NCI-H2107 (cell line): ENCODE results near the gene GKAP1.
A peak's percentile ranks its signal among the peaks of the same experiment; 100 is the strongest.
"Not testable (repeated sequence)": the region's sequence is repeated elsewhere in the genome, so short reads cannot be mapped to it uniquely, and the experiment has no call there.

Experiments used
- DNase-seq: peaks from one replicate; lab custom pipeline; 2025; lab: John Stamatoyannopoulos, UW

Gene GKAP1

GRCh38 chr9:83817356-83818278 is at the start of gene GKAP1:
GKAP1 (minus strand) TSS chr9:83817769; CDS start chr9:83806517, 11,252 bp downstream.
- peak; percentile 59 for DNase-seq

- DNase-seq, result not testable (repeated sequence)
These were observed 32.3 kb upstream of the GKAP1 start for GRCh38 chr9:83849895-83850294.

- not testable (repeated sequence) for DNase-seq
These were observed 19.6 kb upstream of the GKAP1 start for GRCh38 chr9:83837070-83837643.

GRCh38 chr9:83830426-83831071 is 13.0 kb upstream of the GKAP1 start:
- not testable (repeated sequence) for DNase-seq

- DNase-seq, result not testable (repeated sequence)
These were observed 7.5 kb upstream of the GKAP1 start for GRCh38 chr9:83824986-83825623.

- DNase-seq, result not testable (repeated sequence)
These were observed 586 bp downstream of the GKAP1 start for GRCh38 chr9:83817011-83817355.

DNA sequence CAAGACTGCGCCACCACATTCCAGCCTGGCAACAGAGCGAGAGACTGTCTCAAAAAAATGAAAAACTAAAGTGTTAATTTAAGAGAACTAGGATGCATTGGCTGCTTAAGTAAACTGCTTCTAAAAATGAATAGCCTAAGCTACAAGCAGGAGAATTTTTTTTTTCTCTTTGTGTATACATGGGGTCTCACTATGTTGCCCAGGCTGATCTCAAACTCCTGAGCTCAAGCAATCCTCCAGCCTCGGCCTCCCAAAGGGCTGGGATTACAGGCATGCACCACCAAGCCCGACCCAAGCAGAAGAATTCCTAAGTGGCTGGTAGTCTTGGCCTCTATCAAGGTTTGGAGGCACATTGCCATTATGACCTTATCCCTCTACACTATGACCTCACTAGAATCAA is 2.4 kb downstream of the GKAP1 start:
- not testable (repeated sequence) for DNase-seq

DNA sequence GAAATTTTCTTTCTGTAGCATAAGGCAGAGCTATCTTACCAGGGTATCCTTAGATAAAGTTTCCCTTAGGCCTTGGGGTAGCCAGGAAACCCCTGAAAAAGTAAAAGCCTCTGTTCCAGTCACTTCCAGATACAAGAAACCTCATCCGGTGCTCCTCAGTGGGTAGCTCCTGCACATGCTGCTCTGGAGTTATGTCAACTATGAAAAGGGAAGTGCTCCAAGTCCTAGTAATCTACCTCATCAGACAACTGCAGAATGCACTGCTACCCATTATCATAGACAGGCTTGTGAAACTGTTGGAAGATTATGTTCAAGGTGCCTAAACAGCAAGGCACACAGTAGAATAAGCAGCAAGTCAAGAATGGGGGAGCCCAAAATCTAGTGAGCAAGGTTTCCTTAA is 8.4 kb downstream of the GKAP1 start:
- not testable (repeated sequence) for DNase-seq

DNA sequence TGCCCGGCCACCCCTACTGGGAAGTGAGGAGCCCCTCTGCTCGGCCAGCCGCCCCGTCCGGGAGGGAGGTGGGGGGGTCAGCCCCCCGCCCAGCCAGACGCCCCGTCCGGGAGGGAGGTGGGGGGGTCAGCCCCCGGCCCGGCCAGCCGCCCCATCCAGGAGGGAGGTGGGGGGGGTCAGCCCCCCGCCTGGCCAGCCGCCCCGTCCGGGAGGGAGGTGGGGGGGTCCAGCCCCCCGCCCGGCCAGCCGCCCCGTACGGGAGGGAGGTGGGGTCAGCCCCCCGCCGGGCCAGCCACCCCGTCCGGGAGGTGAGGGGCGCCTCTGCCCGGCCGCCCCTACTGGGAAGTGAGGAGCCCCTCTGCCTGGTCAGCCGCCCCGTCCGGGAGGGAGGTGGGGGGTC is 13.1 kb downstream of the GKAP1 start:
- not testable (repeated sequence) for DNase-seq

GRCh38 chr9:83803941-83804340 is 13.6 kb downstream of the GKAP1 start:
- not testable (repeated sequence) for DNase-seq

DNA sequence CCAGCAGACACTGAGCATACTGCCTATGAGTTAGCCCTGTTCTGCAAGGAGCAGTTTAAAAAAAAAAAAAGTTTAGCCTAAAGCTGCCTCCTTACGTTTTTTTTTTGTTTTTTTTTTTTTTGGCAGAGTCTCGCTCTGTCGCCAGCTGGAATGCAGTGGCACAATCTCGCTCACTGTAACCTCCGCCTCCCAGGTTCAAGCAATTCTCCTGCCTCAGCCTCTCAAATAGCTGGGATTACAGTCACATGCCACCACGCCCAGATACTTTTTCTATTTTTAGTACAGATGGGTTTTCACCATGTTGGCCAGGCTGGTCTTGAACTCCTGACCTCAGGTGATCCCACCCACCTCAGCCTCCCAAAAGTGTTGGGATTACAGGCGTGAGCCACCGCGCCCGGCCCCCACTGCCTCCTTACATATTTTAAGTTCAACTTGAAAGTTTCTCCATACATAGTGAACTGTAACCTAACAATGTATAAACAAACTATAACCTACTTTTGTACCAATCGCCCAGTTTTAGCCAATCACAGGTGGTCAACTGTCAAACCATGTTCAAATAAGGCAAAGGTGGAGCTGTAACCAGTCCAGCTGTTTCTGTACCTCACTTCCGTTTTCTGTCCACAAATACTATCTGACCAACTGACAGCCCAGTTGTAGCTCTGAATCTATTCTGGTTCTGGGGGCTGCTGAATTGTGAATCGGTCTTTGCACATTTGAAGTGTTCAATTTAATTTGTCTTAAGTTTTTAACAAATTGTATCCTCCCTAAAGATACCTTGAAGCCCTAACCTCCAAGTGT is 17.1 kb downstream of the GKAP1 start:
- no peak for DNase-seq

DNA sequence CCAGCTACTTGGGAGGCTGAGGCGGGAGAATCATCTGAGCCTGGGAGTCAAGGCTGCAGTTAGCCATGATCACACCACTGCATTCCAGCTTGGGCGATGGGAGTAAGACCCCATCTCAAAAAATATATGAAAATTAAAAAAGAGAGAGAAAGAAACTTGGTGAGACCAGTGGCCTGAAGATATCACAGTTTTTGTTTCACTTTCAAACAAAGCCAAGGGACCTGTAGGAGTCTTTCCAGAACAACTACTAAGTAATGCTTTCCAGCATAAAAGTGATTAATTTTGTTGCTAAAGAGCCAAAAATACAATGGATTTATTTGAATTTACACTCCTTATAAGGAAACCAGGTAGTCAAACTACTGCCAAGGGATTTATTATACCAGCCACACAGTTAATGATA is 23.5 kb downstream of the GKAP1 start:
- no peak for DNase-seq

DNA sequence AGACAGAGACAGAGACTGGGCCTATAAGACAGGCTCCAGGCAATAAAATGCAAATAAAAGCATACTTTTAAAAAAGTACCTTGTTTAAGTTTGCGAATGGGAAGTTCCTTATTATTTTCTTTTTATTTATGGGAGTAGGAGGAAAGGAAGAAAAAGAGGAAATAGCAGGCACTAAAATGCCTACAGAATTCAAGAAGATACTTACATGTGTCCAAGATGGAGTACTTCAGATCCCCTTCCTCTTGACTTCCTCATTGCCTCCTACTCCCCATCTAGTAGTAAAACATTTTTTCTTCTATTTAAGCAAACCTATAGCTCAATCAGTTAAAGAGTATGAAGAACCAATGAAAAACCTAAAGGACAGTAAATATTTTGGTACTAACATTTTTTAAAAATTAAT is 24.8 kb downstream of the GKAP1 start:
- no peak for DNase-seq

- DNase-seq, result no peak
These were observed 39.4 kb downstream of the GKAP1 start for GRCh38 chr9:83778164-83778563.

DNA sequence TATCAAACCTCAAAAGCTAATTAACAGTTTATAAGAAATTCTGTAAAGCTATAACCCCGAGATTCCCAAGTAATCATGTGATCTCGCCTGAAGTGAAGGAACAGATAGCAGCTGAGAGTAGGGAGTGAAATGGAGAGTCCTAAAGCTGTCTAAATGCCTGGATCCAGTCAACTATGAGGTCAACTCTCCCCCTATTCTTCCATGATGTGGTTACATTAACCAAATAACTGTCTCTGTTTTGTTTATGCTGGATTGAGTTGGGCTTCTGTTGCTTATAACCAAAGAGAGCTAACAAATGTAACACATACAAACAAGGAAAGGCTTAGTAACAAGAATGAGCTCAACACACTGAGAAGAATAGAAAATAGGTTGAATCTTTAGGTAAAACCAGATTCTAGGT is 41.6 kb downstream of the GKAP1 start:
- DNase-seq, result no peak

DNA sequence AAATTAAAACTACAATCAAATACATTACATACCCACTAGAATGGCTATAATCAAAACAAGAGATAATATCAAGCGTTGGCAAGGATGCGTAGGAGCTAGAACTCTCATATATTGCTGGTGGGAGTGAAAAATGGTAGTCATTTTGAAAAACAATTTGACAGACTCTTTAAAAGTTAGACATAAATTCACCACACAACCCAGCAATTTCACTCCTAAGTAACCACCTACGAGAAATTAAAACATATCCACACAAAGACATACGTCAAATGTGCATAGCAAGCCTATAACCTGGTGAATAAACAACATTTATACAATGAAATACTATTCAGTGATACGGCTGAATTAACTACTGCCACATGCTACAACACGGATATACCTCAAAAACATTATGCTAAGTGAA is 44.7 kb downstream of the GKAP1 start:
- no peak for DNase-seq

- no peak for DNase-seq
These were observed 52.2 kb downstream of the GKAP1 start for GRCh38 chr9:83765376-83765775.

GRCh38 chr9:83754383-83754977 is 63.1 kb downstream of the GKAP1 start:
- DNase-seq, result no peak

- no peak for DNase-seq
These were observed 67.9 kb downstream of the GKAP1 start for GRCh38 chr9:83749706-83750105.

GRCh38 chr9:83744206-83744605 is 73.4 kb downstream of the GKAP1 start:
- DNase-seq, result no peak

DNA sequence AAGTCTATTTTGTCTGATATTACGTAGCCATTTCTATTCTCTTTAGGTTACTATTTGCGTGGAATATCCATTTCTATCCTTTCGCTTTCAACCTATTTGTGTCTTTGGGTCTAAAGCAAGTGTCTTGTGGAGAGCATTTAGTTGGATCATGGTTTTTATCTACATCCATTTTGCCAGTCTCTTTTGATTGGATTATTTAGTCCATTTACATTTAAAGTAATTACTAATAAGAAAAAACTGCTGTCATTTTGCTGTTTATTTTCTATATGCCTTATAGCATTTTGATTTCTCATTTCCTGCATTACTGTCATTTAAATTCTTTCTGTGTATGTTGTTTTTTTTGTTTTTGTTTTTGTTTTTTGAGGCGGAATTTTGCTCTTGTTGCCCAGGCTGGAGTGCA is 83.8 kb downstream of the GKAP1 start:
- DNase-seq, result no peak
